ENCODE results near the gene BCDIN3D.

- no peak for TF ChIP-seq POLR2A (IDR thresholded peaks at IDR 0.05)
- no peak for TF ChIP-seq CTCF (IDR thresholded peaks at IDR 0.05)
These were observed 31.4 kb upstream of the BCDIN3D start for GRCh38 chr12:49874142-49874897.

Data from prostate gland (tissue), 2 donors.